PFSK-1 (cell line): Measurements from ENCODE around the gene AGO4.

Experiments
- FOXP2 ChIP-seq: optimal IDR thresholded peaks from 2 replicates; pipeline ENCODE3; 2011; ENCODE audit warnings: borderline replicate concordance, control low read depth, inconsistent platforms; ENCODE audit not compliant: insufficient read depth; ENCODE audit errors: extremely low read length, extremely low read depth
- POLR2AphosphoS5 ChIP-seq: IDR thresholded peaks from 2 replicates; pipeline ENCODE4 v1.6.1; 2012; ENCODE audit warnings: low read depth, mild to moderate bottlenecking, control low read depth, low read length, moderate library complexity
- SIN3A ChIP-seq: IDR thresholded peaks from 2 replicates; pipeline ENCODE4 v1.6.1; 2012; ENCODE audit warnings: mild to moderate bottlenecking, low read length, moderate library complexity, borderline replicate concordance; ENCODE audit not compliant: insufficient read depth
- TAF1 ChIP-seq: IDR thresholded peaks from 2 replicates; pipeline ENCODE4 v1.6.1; 2012; ENCODE audit warnings: low read length, control low read depth, borderline replicate concordance; ENCODE audit not compliant: insufficient read depth
- TF ChIP-seq, protein P1 (sequence below), 2 experiments: IDR thresholded peaks; 2 replicates each; pipeline versions ENCODE4 v1.6.1 to v1.8.0; 2011 to 2012; ENCODE audit warnings: low read depth in 2 of 2, low read length in 2 of 2, control low read depth in 1 of 2, inconsistent platforms in 1 of 2, mild to moderate bottlenecking in 1 of 2, moderate library complexity in 1 of 2; ENCODE audit not compliant: insufficient read depth in 1 of 2

Gene AGO4

GRCh38 chr1:35832276-35832905 lies 24.6 kb downstream of the AGO4 start:
- TF ChIP-seq FOXP2 (no peak), TAF1 (no peak), SIN3A (no peak), POLR2AphosphoS5 (no peak)
- TF ChIP-seq, protein P1, sequence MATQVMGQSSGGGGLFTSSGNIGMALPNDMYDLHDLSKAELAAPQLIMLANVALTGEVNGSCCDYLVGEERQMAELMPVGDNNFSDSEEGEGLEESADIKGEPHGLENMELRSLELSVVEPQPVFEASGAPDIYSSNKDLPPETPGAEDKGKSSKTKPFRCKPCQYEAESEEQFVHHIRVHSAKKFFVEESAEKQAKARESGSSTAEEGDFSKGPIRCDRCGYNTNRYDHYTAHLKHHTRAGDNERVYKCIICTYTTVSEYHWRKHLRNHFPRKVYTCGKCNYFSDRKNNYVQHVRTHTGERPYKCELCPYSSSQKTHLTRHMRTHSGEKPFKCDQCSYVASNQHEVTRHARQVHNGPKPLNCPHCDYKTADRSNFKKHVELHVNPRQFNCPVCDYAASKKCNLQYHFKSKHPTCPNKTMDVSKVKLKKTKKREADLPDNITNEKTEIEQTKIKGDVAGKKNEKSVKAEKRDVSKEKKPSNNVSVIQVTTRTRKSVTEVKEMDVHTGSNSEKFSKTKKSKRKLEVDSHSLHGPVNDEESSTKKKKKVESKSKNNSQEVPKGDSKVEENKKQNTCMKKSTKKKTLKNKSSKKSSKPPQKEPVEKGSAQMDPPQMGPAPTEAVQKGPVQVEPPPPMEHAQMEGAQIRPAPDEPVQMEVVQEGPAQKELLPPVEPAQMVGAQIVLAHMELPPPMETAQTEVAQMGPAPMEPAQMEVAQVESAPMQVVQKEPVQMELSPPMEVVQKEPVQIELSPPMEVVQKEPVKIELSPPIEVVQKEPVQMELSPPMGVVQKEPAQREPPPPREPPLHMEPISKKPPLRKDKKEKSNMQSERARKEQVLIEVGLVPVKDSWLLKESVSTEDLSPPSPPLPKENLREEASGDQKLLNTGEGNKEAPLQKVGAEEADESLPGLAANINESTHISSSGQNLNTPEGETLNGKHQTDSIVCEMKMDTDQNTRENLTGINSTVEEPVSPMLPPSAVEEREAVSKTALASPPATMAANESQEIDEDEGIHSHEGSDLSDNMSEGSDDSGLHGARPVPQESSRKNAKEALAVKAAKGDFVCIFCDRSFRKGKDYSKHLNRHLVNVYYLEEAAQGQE (IDR thresholded peaks at IDR 0.05; ENCODE audit: insufficient read depth in 1 of 2, low read depth in 2 of 2, low read length in 2 of 2), result no peak

GRCh38 chr1:35833395-35833794 lies 25.6 kb downstream of the AGO4 start:
- no peak for TF ChIP-seq FOXP2
- TF ChIP-seq, protein P1 (IDR thresholded peaks at IDR 0.05; ENCODE audit: insufficient read depth in 1 of 2, low read depth in 2 of 2, low read length in 2 of 2), result no peak
- TF ChIP-seq SIN3A, result no peak
- TF ChIP-seq POLR2AphosphoS5, result no peak
- no peak for TF ChIP-seq TAF1

DNA sequence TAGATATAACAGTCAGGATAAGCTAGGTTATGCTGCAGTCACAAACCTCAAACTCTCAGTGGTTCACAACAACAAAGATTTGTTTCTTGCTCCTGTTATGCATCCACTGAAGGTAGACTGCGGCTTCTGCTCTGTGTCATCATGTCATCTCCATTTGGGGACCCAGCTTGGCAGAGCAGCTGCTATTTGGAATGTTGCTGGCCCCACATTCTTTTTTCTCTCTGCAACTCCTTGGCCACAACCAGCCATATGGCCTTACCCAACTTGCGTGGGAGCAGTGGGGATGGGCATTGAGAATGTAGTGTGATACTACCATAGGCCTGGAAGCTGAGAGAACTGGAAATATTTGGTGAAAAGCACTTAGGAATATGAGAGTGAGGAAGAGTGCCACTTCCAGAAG lies 26.4 kb downstream of the AGO4 start:
- TF ChIP-seq TAF1 (no peak), POLR2AphosphoS5 (no peak), FOXP2 (no peak), SIN3A (no peak)
- TF ChIP-seq, protein P1 (IDR thresholded peaks at IDR 0.05; ENCODE audit: insufficient read depth in 1 of 2, low read depth in 2 of 2, low read length in 2 of 2), result no peak

GRCh38 chr1:35835398-35835797 lies 27.6 kb downstream of the AGO4 start:
- TF ChIP-seq, protein P1 (IDR thresholded peaks at IDR 0.05; ENCODE audit: insufficient read depth in 1 of 2, low read depth in 2 of 2, low read length in 2 of 2), result no peak
- no peak for TF ChIP-seq TAF1
- no peak for TF ChIP-seq SIN3A
- no peak for TF ChIP-seq POLR2AphosphoS5
- TF ChIP-seq FOXP2, result no peak
